OCI-LY3 (cell line): Measurements from ENCODE around the gene HOXD13.
A peak's percentile ranks its signal among the peaks of the same experiment; 100 is the strongest.

Experiments used
- H2AFZ ChIP-seq: fragments of 200-600, 300-600 bp; shearing (Covaris generic); 2 replicates; pipeline ENCODE4 v1.6.0; 2014; ENCODE audit warnings: antibody characterized with exemption, low read depth, low read length
- H3K27ac ChIP-seq: fragments of 200-600, 300-600 bp; sonication (generic); 2 replicates; pipeline ENCODE4 v1.5.1; 2014; ENCODE audit warnings: mild to moderate bottlenecking, low read length, moderate library complexity, mixed read lengths
- H3K27me3 ChIP-seq: fragments of 200-600, 300-600 bp; sonication (generic); 2 replicates; pipeline ENCODE4 v1.6.1; 2014; ENCODE audit warnings: low read depth, low read length, mixed read lengths
- H3K36me3 ChIP-seq: fragments of 200-600, 300-600 bp; sonication (generic); replicated peaks from 2 replicates; pipeline ENCODE3; 2014; ENCODE audit warnings: low read depth, low read length, mixed read lengths
- H3K4me1 ChIP-seq: fragments of 300-600, 200-600 bp; sonication (generic); 2 replicates; pipeline ENCODE4 v1.6.1; 2014; ENCODE audit warnings: low read length, mixed read lengths
- H3K4me2 ChIP-seq: fragments of 200-600, 300-600 bp; sonication (generic); 2 replicates; pipeline ENCODE4 v1.6.1; 2014; ENCODE audit warnings: low read length, mixed read lengths
- H3K4me3 ChIP-seq: fragments of 300-600, 200-600 bp; sonication (generic); 2 replicates; pipeline ENCODE4 v1.5.1; 2014; ENCODE audit warnings: antibody characterized with exemption, mild to moderate bottlenecking, low read length, moderate library complexity
- H3K79me2 ChIP-seq: fragments of 300-600, 200-600 bp; shearing (Covaris generic); 2 replicates; pipeline ENCODE4 v1.6.1; 2014; ENCODE audit warnings: mild to moderate bottlenecking, low read length, mixed read lengths
- H3K9ac ChIP-seq: fragments of 300-600, 200-600 bp; shearing (Covaris generic); 2 replicates; pipeline ENCODE4 v1.6.0; 2014; ENCODE audit warnings: mild to moderate bottlenecking, low read length, moderate library complexity
- H3K9me3 ChIP-seq: fragments of 200-600, 300-600 bp; shearing (Covaris generic); 2 replicates; pipeline ENCODE4 v1.6.1; 2014; ENCODE audit warnings: low read length, mixed read lengths; ENCODE audit not compliant: insufficient read depth
- H4K20me1 ChIP-seq: fragments of 200-600, 300-600 bp; sonication (generic); 2 replicates; pipeline ENCODE4 v1.6.1; 2016; ENCODE audit warnings: low read length, mixed read lengths; ENCODE audit not compliant: insufficient read depth
- CTCF ChIP-seq: fragments of 200-600, 300-600 bp; sonication (generic); IDR thresholded peaks from 2 replicates; pipeline ENCODE4 v1.5.1; 2014; ENCODE audit warnings: antibody characterized with exemption, low read length, low read depth
- EZH2phosphoT487 ChIP-seq: fragments of 200-600 bp; shearing (Covaris generic); IDR thresholded peaks from 2 replicates; pipeline ENCODE4 v1.6.1; 2018; ENCODE audit warnings: antibody characterized with exemption, mixed run types, low read depth

Gene HOXD13

DNA sequence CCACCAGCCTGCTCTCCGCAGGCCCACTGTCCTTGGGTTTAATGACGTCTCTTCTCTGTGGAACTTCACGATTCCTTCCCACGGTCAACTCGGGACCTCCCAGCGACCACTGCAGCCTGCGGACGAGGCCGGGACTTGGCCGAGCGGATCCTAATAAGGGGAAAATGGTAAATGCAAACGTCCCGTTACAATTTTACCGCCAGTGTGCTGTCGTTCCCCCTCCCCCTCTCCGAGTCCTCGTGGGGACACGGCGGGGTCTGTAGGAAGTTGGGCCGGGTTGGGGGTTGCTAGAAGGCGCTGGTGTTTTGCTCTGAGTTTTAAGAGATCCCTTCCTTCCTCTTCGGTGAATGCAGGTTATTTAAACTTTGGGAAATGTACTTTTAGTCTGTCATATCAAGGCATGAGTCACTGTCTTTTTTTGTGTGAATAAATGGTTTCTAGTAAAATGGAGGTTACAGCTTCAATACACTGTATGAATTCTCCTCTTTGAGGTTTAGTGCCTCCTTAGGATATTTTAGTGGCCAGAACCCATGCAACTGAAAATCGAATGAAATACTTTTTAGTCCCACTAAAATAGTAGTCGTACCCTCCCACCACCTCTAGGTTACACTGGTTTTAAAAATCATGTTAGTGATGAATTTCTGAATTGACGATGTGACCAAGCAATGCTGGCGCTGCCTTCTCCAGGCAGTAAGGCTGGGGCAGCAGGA, 16.8 kb downstream of the HOXD13 start:
- H3K9ac ChIP-seq: no peak overlapping the region
- TF ChIP-seq CTCF (no peak), EZH2phosphoT487 (no peak)
- H3K27me3 ChIP-seq: no peaks in the 10 kb centered on the region
- no peak overlapping the region for H3K4me3 ChIP-seq
- H3K27ac ChIP-seq: no peak overlapping the region
- H3K4me1 ChIP-seq: peaks cover 26% of the 10 kb centered on the region
- no peaks in the 10 kb centered on the region for H4K20me1 ChIP-seq
- no peak overlapping the region for H3K4me2 ChIP-seq
- H2AFZ ChIP-seq: no peak overlapping the region
- no peaks in the 10 kb centered on the region for H3K79me2 ChIP-seq
- H3K9me3 ChIP-seq: no peaks in the 10 kb centered on the region
- H3K36me3 ChIP-seq: no peaks in the 10 kb centered on the region

DNA sequence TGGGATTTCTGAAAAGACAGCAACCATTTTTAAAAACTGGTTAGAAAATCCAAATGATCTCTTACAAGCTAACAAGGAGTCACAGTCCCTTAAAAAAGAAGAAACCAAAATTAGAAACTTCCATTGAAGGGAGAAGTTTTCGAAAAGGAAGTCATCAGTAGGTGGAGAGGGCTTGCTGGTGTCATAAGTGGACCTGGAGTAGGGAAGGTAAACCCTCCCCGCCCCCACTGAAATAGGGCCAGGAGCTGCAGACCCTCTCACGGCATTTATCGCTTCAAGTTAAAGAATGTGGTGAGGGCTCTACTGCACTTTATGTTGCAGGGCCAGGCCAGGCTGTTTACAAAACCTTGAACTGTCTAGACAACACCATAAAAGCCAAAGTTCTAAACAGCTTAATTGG, 17.4 kb downstream of the HOXD13 start:
- H3K4me3 ChIP-seq: no peak overlapping the region
- no peak overlapping the region for H2AFZ ChIP-seq
- H3K4me2 ChIP-seq: peak overlapping the region; percentile 59; the same call in 1 of the 2 replicates
- no peak overlapping the region for H3K9ac ChIP-seq
- H3K4me1 ChIP-seq: peaks cover 22% of the 10 kb centered on the region
- TF ChIP-seq CTCF (no peak), EZH2phosphoT487 (no peak)
- no peaks in the 10 kb centered on the region for H3K27me3 ChIP-seq
- no peaks in the 10 kb centered on the region for H3K36me3 ChIP-seq
- no peaks in the 10 kb centered on the region for H3K79me2 ChIP-seq
- no peaks in the 10 kb centered on the region for H4K20me1 ChIP-seq
- no peak overlapping the region for H3K27ac ChIP-seq
- H3K9me3 ChIP-seq: no peaks in the 10 kb centered on the region

- Histone ChIP-seq H3K4me1 (peaks cover 22% of the 10 kb centered on the region), H3K36me3 (no peaks in the 10 kb centered on the region), H3K27me3 (no peaks in the 10 kb centered on the region), H3K4me3 (peak overlapping the region; percentile 61), H4K20me1 (no peaks in the 10 kb centered on the region), H3K9ac (no peak overlapping the region), H3K79me2 (no peaks in the 10 kb centered on the region), H3K9me3 (no peaks in the 10 kb centered on the region), H2AFZ (0 out of 2 replicates have a peak overlapping the region, but pooled peaks have one; percentile 21), H3K27ac (no peak overlapping the region), H3K4me2 (peak overlapping the region; percentile 59)
- no peak for TF ChIP-seq EZH2phosphoT487
- TF ChIP-seq CTCF: no peak
Observed at GRCh38 chr2:176110415-176111308, 18.1 kb downstream of the HOXD13 start.

DNA sequence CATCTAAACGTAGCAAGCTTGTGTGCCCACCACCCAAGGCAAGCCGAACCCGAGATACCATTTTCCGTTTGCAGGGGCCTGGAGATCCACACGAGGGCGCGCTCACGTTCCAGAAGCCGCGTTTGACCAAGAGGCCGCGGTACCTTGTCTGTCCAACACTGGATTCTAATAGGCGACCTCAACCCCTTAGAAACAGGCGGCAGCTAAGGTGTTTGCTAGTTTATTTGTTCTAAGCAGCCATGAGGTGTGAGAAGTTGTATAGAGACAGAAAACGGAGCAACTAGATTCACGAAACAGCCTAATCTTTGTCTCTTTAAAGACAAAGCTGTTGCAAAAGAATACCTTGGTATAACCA, 18.8 kb downstream of the HOXD13 start:
- H3K4me2 ChIP-seq: peak overlapping the region; percentile 59
- no peaks in the 10 kb centered on the region for H3K27me3 ChIP-seq
- no peak for TF ChIP-seq EZH2phosphoT487
- TF ChIP-seq CTCF: peak; percentile 56
- no peaks in the 10 kb centered on the region for H3K36me3 ChIP-seq
- H4K20me1 ChIP-seq: no peaks in the 10 kb centered on the region
- no peaks in the 10 kb centered on the region for H3K79me2 ChIP-seq
- peaks cover 18% of the 10 kb centered on the region for H3K4me1 ChIP-seq
- peak overlapping the region; percentile 34; the same call in 1 of the 2 replicates for H2AFZ ChIP-seq
- peak overlapping the region; percentile 61 for H3K4me3 ChIP-seq
- no peak overlapping the region for H3K9ac ChIP-seq
- no peak overlapping the region for H3K27ac ChIP-seq
- H3K9me3 ChIP-seq: no peaks in the 10 kb centered on the region
